Thyroid gland (tissue), 4 donors: ENCODE results near the gene VSTM4. TPM values are rescaled to one million over a fixed set of nuclear protein-coding genes. Genes with fewer than 3 reads are reported as not detected.

Experiments used
- DNase-seq, 2 donors: peaks; one replicate each; pipeline ENCODE4 v3.0.0-alpha.2; 2019
- H3K27ac ChIP-seq, 3 donors: fragments of 200-600 bp; sonication (generic); 1 replicate in 2 of 3; 2 replicates in 1 of 3; pipeline ENCODE4 v1.5.1; 2016 to 2019; ENCODE audit warnings: mild to moderate bottlenecking in 1 of 3, moderate library complexity in 1 of 3
- H3K27me3 ChIP-seq: fragments of 200-600 bp; sonication (generic); one replicate; pipeline ENCODE4 v1.5.1; 2019
- H3K36me3 ChIP-seq, 2 donors: fragments of 200-600 bp; sonication (generic); one replicate each; pipeline ENCODE4 v1.5.1; 2016 to 2019
- H3K4me1 ChIP-seq, 2 donors: fragments of 200-600 bp; sonication (generic); one replicate each; pipeline ENCODE4 v1.5.1; 2017 to 2019
- H3K4me3 ChIP-seq, 3 donors: fragments of 200-600 bp; sonication (generic); replicated peaks in 1 of 3; 1 replicate in 2 of 3; 2 replicates in 1 of 3; pipeline ENCODE4 v1.5.1; 2016; ENCODE audit warnings: mild to moderate bottlenecking in 1 of 3
- H3K9me3 ChIP-seq: fragments of 200-600 bp; sonication (generic); one replicate; pipeline ENCODE4 v1.5.1; 2017
- POLR2A ChIP-seq, 2 donors: fragments of 450-650 bp; IDR thresholded peaks; one replicate each; pipeline ENCODE4 v1.6.1; 2017; ENCODE audit warnings: antibody characterized with exemption in 2 of 2, mild to moderate bottlenecking in 2 of 2, moderate library complexity in 1 of 2
- WGBS, 2 donors: methylation state at CpG; one replicate each; pipeline ENCODE4 v1.1.5; 2017; 5-methylcytosine and 5-hydroxymethylcytosine counted together
- intact Hi-C: fragments of 100-400 bp; cut with DNase I; formaldehyde crosslinking; loops from one replicate; pipeline ENCODE4 v1.15.1; 2023
- total RNA-seq, 4 donors: library from RNA; depleted of rRNA; stranded (reverse); fragments of >200 nt; gene quantifications; one replicate each; pipeline ENCODE4 v1.2.3, GENCODE V29; 2016
- TF ChIP-seq, protein P1 (sequence below), 6 experiments: fragments of 200-600 bp in 3 of 6; fragments of 450-650 bp in 3 of 6; sonication (generic) in 3 of 6; IDR thresholded peaks; one replicate each; pipeline ENCODE4 v1.5.1; 2016 to 2019; ENCODE audit warnings: antibody characterized with exemption in 6 of 6, mild to moderate bottlenecking in 2 of 6, inconsistent platforms in 1 of 6, moderate library complexity in 1 of 6

VSTM4 gene
- total RNA-seq, 4 donors from 2014 or later = 42.9 to 220 (median 142) TPM

DNA sequence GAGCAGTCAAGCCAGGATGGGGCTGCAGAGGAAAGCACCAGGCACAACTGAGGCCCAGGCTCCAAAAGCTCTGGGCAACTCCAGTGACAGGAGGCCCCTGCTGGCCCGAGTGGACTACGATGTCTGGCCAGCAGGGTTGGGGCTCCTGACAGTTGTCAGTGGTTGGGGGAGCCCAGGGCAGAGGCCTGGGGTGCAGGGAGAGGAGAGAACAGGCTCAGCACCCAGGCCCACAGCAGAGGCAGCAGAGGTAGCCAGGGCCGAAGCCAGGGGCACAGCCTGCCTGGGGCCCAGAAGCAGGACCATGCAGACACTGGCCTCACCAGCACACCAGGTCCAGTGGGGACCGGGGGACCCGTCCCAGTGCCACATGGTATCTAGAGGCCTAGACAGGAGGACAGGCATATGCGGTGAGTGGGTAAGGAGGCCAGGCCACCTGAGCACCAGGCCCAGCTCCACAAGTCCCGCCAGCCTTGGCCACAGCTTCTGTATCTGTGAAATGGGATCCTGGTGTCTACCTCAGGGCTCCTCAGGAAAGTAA lies 129.6 kb downstream of the VSTM4 start:
- Histone ChIP-seq H3K27ac (no peak overlapping the region), H3K27me3 (no peaks in the 10 kb centered on the region), H3K36me3 (no peaks in the 10 kb centered on the region), H3K4me1 (peaks cover 0 to 17% of the 10 kb centered on the region in 2 donors), H3K4me3 (no peak overlapping the region), H3K9me3 (no peaks in the 10 kb centered on the region)
- no peak for DNase-seq
- TF ChIP-seq, protein P1, sequence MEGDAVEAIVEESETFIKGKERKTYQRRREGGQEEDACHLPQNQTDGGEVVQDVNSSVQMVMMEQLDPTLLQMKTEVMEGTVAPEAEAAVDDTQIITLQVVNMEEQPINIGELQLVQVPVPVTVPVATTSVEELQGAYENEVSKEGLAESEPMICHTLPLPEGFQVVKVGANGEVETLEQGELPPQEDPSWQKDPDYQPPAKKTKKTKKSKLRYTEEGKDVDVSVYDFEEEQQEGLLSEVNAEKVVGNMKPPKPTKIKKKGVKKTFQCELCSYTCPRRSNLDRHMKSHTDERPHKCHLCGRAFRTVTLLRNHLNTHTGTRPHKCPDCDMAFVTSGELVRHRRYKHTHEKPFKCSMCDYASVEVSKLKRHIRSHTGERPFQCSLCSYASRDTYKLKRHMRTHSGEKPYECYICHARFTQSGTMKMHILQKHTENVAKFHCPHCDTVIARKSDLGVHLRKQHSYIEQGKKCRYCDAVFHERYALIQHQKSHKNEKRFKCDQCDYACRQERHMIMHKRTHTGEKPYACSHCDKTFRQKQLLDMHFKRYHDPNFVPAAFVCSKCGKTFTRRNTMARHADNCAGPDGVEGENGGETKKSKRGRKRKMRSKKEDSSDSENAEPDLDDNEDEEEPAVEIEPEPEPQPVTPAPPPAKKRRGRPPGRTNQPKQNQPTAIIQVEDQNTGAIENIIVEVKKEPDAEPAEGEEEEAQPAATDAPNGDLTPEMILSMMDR (IDR thresholded peaks at IDR 0.05) = no peak
- no peak for TF ChIP-seq POLR2A (IDR thresholded peaks at IDR 0.05)
- intact Hi-C loops = loop anchor here (10.0 kb wide), 1 partner anchor 529 kb away; no protein-coding TSS in a partner anchor
- 92% methylated on average over 4 to 7 of the region's 7 CpGs for WGBS, 2 donors

DNA sequence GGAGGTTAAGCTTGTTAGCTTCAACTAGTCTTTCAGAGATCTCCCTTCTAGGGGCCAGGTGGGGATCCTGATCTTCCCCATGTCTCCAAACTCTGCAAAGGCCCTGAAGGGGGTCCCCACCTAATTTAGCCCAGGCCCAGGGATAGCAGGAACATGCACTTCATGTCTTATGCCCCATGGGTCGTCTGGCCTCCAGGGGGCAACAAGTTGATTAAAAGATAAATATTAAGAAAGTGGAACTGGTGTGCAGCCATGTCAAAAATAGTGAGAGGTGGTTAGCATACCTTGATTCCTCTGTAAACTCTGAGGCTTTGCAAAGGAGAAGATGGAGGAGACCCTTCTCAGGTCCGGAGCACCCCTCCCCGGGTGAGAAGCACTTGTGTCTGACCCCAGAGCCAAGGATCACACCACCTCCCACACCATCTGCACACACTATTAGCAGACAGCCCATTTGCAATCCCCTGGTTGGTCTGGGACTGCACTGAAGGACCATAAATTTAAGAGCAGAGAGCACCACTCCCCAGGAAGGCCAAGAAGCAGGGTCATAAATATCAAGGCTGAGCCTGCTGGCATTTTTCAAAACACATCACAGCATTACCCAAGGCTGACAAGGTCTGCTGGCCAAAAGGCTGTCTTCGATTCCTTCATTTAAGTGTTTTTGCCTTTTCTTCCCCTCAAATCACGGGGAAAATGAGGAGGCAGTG lies 131.5 kb downstream of the VSTM4 start:
- intact Hi-C loops = loop anchor here (2.0 to 10.0 kb wide), 2 partner anchors 181 to 531 kb away; no protein-coding TSS in a partner anchor
- Histone ChIP-seq H3K9me3 (no peaks in the 10 kb centered on the region), H3K27me3 (no peaks in the 10 kb centered on the region), H3K36me3 (no peaks in the 10 kb centered on the region), H3K27ac (no peak overlapping the region), H3K4me3 (no peak overlapping the region), H3K4me1 (peaks cover 0 to 17% of the 10 kb centered on the region in 2 donors)
- WGBS, 2 donors = 84 to 88% methylated on average over 5 of the region's 5 CpGs
- no peak for DNase-seq
- TF ChIP-seq POLR2A (IDR thresholded peaks at IDR 0.05) = no peak

DNA sequence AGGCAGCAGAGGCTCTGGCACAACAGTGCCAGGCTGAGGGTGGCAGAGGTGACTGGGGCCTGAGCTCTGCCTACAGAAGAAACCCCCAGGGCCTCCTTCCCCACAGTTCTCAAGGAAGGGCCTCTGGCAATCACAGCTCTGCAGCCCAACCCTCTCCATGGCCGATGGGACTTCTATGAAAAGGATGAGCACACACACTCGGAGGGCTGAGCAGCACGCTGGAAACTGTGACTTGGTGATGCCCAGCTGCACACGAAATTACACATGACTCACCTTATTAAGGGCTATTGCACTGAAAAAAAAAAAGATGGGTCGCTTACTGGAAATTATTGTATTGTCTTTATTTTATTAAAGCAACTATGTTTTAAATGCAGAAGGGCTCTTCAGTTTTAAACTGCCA lies 132.7 kb downstream of the VSTM4 start:
- intact Hi-C loops = loop anchor here (2.0 to 10.0 kb wide), 2 partner anchors 182 to 532 kb away; no protein-coding TSS in a partner anchor
- 29 to 48% methylated on average over 5 of the region's 5 CpGs for WGBS, 2 donors
- no peaks in the 10 kb centered on the region for H3K36me3 ChIP-seq

DNA sequence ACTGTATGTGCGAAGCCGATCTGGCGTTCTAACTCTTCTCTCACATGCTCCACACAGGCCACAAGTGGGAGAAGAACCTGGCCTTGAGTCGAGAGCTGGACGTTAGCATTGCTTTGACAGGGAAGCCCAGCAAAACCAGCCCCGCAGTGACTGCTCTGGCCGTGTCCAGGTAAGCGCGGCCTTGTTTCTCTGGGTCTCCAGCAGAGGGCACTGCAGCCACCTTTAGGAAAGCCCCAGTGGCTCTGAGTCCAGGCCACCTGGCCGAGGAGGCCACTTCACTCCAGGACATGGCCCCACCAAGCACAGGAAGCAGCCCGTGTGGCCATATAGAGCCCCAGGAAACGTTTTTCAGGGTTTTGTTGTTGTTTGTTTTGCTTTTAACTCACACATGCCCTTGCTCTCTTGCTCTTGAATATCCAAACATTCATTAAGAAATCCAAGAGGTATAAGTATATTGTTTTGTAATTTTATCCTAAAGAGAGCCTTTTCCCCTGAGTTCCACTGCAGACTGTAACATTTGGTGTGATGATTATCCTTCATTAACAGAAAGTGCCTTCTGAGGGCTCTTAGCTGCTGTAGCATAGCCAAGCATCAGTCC lies 133.9 kb downstream of the VSTM4 start:
- peak; percentile 75 to 80 for DNase-seq
- peaks cover 0 to 17% of the 10 kb centered on the region in 2 donors for H3K4me1 ChIP-seq
- no peaks in the 10 kb centered on the region for H3K9me3 ChIP-seq
- H3K27me3 ChIP-seq = no peaks in the 10 kb centered on the region
- intact Hi-C loops = loop anchor here (10.0 kb wide), 1 partner anchor 533 kb away; no protein-coding TSS in a partner anchor
- H3K36me3 ChIP-seq = no peaks in the 10 kb centered on the region
- no peak overlapping the region for H3K27ac ChIP-seq
- H3K4me3 ChIP-seq = no peak overlapping the region
- no peak for TF ChIP-seq POLR2A (IDR thresholded peaks at IDR 0.05)
- TF ChIP-seq, protein P1 (IDR thresholded peaks at IDR 0.05) = peak; percentile 62 to 89 (median 82)
- WGBS, 2 donors = 26 to 27% methylated on average over 10 to 12 of the region's 12 CpGs

More for the DNA sequence above, 132.7 kb downstream of the VSTM4 start:
- TF ChIP-seq, protein P1 (IDR thresholded peaks at IDR 0.05) = no peak
- no peak for TF ChIP-seq POLR2A (IDR thresholded peaks at IDR 0.05)
- no peaks in the 10 kb centered on the region for H3K9me3 ChIP-seq
- no peaks in the 10 kb centered on the region for H3K27me3 ChIP-seq
- H3K27ac ChIP-seq = no peak overlapping the region
- peaks cover 0 to 17% of the 10 kb centered on the region in 2 donors for H3K4me1 ChIP-seq
- H3K4me3 ChIP-seq = no peak overlapping the region
- peak; percentile 47 to 52 for DNase-seq

DNA sequence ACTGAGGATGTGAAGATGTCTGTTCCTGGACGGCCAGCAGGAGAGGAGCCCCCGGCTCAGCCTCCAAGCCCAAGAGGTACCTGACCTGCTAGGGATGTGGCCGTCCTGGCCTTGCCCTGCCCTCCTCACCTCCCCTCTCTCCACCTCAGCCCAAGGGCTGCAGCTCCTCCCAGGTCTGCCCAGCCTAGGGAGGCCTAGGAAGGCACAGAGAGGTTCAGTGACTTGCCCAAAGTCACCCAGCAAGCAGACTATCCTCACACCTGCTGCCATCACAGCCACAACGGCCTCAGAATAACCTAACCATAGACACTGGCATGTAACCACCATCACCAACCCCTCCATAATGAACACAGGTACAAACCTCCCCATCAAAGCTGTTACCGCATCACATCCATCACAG lies 137.0 kb downstream of the VSTM4 start:
- Histone ChIP-seq H3K36me3 (no peaks in the 10 kb centered on the region), H3K27ac (no peak overlapping the region), H3K4me3 (no peak overlapping the region), H3K9me3 (no peaks in the 10 kb centered on the region), H3K4me1 (peaks cover 0 to 16% of the 10 kb centered on the region in 2 donors), H3K27me3 (no peaks in the 10 kb centered on the region)
- TF ChIP-seq, protein P1 (IDR thresholded peaks at IDR 0.05) = no peak
- TF ChIP-seq POLR2A (IDR thresholded peaks at IDR 0.05) = no peak
- intact Hi-C loops = no loop called here
- no peak for DNase-seq
- 83 to 98% methylated on average over 5 of the region's 5 CpGs for whole genome bisulfite sequencing, 2 donors
